ENCODE results near the gene LDLRAD4. TPM values are rescaled to one million over a fixed set of nuclear protein-coding genes. Genes with fewer than 3 reads are reported as not detected.

The LDLRAD4 gene
- total RNA-seq, 1 experiment from 2014 or later: not detected

DNA sequence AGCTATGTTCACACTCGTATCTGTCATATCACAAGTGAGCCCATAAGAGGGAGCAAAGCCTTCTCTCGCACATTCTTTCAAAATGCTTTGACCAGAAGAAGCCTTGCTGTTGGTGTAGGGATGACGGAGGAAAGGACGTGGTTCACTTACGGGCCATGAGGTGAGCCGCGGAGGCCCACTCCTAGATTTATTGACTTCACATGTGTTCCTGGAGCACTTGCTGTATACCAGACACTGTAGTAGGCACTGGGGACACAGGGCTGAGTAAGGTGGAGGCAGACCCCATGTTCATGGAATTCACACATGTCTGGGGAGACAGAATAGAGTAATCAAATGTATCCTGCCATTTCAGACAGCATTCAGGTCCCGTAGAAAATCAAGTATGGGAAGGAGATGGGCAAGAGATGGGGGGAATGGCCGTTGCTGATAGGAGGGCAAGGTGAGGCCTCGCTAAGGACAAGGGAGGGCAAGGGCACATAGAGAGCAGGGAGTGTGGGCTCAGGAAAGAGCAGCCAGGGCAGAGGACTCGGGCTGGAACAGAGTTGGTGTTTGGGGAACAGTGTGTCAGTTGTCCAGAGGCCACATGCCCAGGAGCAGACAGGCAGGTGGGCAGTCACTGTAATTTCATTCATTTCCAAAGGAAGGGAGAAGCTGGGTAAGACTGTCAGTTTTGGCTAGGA, 182.2 kb downstream of the LDLRAD4 start:
- DNase-seq (no peak), ATAC-seq (no peak)
- Histone ChIP-seq H3K79me2 (ENCODE audit: low read length) (no peaks in the 10 kb centered on the region), H3K4me2 (ENCODE audit: low read length) (no peak overlapping the region), H3K36me3 (ENCODE audit: low read depth, low read length) (no peaks in the 10 kb centered on the region), H3K9ac (ENCODE audit: low read length) (no peak overlapping the region), H3F3A (ENCODE audit: low read length, unreplicated experiment) (no peaks in the 10 kb centered on the region), H4K20me1 (ENCODE audit: low read length) (no peaks in the 10 kb centered on the region), H3K4me3 (ENCODE audit: low read length) (no peak overlapping the region), H3K4me1 (ENCODE audit: insufficient read depth, low read length) (no peaks in the 10 kb centered on the region), H3K9me3 (ENCODE audit: low read length) (no peaks in the 10 kb centered on the region), H2AFZ (ENCODE audit: low read length) (no peak overlapping the region), H3K27ac (ENCODE audit: low read length) (no peak overlapping the region), H3K9me2 (replicated peaks; ENCODE audit: low read length) (no peaks in the 10 kb centered on the region), H3K27me3 (ENCODE audit: low read length) (peaks cover 76% of the 10 kb centered on the region)
- CTCF ChIA-PET: no interaction called here
- TF ChIP-seq CTCF (conservative IDR thresholded peaks at IDR 0.05; ENCODE audit: low read depth, low read length): no peak
- no TSS peak for BruUV-seq (replicated peaks)
- POLR2A ChIA-PET (ENCODE audit: unreplicated experiment): no interaction called here
- intact Hi-C loops (cut with micrococcal nuclease): no loop called here

- H3K9ac ChIP-seq (ENCODE audit: low read length): no peak overlapping the region
- CTCF ChIA-PET: no interaction called here
Measured at GRCh38 chr18:13401404-13401803, 182.8 kb downstream of the LDLRAD4 start.

DNA sequence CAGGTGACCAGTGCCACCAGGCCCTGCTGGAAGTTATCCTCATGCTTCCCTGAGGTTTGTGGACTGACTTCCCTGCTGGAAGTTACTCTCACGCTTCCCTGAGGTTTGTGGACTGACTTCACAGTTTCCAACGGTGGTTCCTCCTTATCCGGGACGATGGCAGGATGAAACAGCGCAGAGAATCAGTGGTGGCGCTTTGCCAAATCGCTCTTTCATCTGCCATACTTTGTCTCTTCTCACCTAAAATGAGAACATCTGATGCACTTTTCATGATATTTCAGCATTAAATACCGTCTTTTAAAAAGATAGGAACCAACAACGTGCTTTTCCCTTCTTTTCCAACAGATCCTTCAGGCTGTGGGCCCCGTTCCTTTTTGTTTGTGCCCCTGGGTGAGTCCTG, 183.3 kb downstream of the LDLRAD4 start:
- H3K36me3 ChIP-seq (ENCODE audit: low read depth, low read length): no peaks in the 10 kb centered on the region
- H3K9ac ChIP-seq (ENCODE audit: low read length): no peak overlapping the region
- peaks cover 77% of the 10 kb centered on the region for H3K27me3 ChIP-seq (ENCODE audit: low read length)
- BruUV-seq (replicated peaks): no TSS peak
- no peak overlapping the region for H2AFZ ChIP-seq (ENCODE audit: low read length)
- H3F3A ChIP-seq (ENCODE audit: low read length, unreplicated experiment): no peaks in the 10 kb centered on the region
- intact Hi-C loops (cut with micrococcal nuclease): no loop called here
- CTCF ChIA-PET: no interaction called here
- POLR2A ChIA-PET (ENCODE audit: unreplicated experiment): no interaction called here
- DNase-seq (no peak), ATAC-seq (no peak)
- H3K4me3 ChIP-seq (ENCODE audit: low read length): no peak overlapping the region
- no peaks in the 10 kb centered on the region for H3K79me2 ChIP-seq (ENCODE audit: low read length)
- H4K20me1 ChIP-seq (ENCODE audit: low read length): no peaks in the 10 kb centered on the region
- no peaks in the 10 kb centered on the region for H3K9me3 ChIP-seq (ENCODE audit: low read length)
- no peak for TF ChIP-seq EZH2 (IDR thresholded peaks at IDR 0.05; ENCODE audit: low read length, unreplicated experiment)
- TF ChIP-seq EZH2phosphoT487 (IDR thresholded peaks at IDR 0.05; ENCODE audit: borderline replicate concordance, low read length): no peak
- no peak for TF ChIP-seq CTCF (conservative IDR thresholded peaks at IDR 0.05; ENCODE audit: low read depth, low read length)
- H3K27ac ChIP-seq (ENCODE audit: low read length): no peak overlapping the region
- no peaks in the 10 kb centered on the region for H3K9me2 ChIP-seq (replicated peaks; ENCODE audit: low read length)
- no peaks in the 10 kb centered on the region for H3K4me1 ChIP-seq (ENCODE audit: insufficient read depth, low read length)
- H3K4me2 ChIP-seq (ENCODE audit: low read length): no peak overlapping the region

More at GRCh38 chr18:13401404-13401803, 182.8 kb downstream of the LDLRAD4 start:
- POLR2A ChIA-PET (ENCODE audit: unreplicated experiment): no interaction called here
- no peaks in the 10 kb centered on the region for H3K36me3 ChIP-seq (ENCODE audit: low read depth, low read length)
- ATAC-seq: no peak
- H3F3A ChIP-seq (ENCODE audit: low read length, unreplicated experiment): no peaks in the 10 kb centered on the region
- H3K27me3 ChIP-seq (ENCODE audit: low read length): peaks cover 79% of the 10 kb centered on the region
- H3K4me3 ChIP-seq (ENCODE audit: low read length): no peak overlapping the region
- intact Hi-C loops (cut with micrococcal nuclease): no loop called here
- no peaks in the 10 kb centered on the region for H3K9me2 ChIP-seq (replicated peaks; ENCODE audit: low read length)
- no peak for TF ChIP-seq CTCF (conservative IDR thresholded peaks at IDR 0.05; ENCODE audit: low read depth, low read length)
- TF ChIP-seq EZH2phosphoT487 (IDR thresholded peaks at IDR 0.05; ENCODE audit: borderline replicate concordance, low read length): no peak
- TF ChIP-seq EZH2 (IDR thresholded peaks at IDR 0.05; ENCODE audit: low read length, unreplicated experiment): no peak
- no peaks in the 10 kb centered on the region for H3K79me2 ChIP-seq (ENCODE audit: low read length)
- no peak overlapping the region for H3K27ac ChIP-seq (ENCODE audit: low read length)
- DNase-seq: no peak
- H3K9me3 ChIP-seq (ENCODE audit: low read length): no peaks in the 10 kb centered on the region
- BruUV-seq (replicated peaks): no TSS peak
- no peak overlapping the region for H2AFZ ChIP-seq (ENCODE audit: low read length)
- no peaks in the 10 kb centered on the region for H3K4me1 ChIP-seq (ENCODE audit: insufficient read depth, low read length)
- no peak overlapping the region for H3K4me2 ChIP-seq (ENCODE audit: low read length)
- H4K20me1 ChIP-seq (ENCODE audit: low read length): no peaks in the 10 kb centered on the region
